Left ventricle myocardium inferior (tissue), 1 donor: ENCODE results near the gene KCNC1. TPM values are rescaled to one million over a fixed set of nuclear protein-coding genes. Genes with fewer than 3 reads are reported as not detected.

Experiments
- DNase-seq: peaks from one replicate; pipeline ENCODE4 v3.0.0-alpha.2; 2020
- H3K27ac ChIP-seq: fragments of 200-600 bp; replicated peaks from 2 replicates; pipeline ENCODE4 v1.8.0; 2021
- H3K27me3 ChIP-seq: fragments of 200-600 bp; 2 replicates; pipeline ENCODE4 v1.8.0; 2021; ENCODE audit warnings: low read depth
- H3K36me3 ChIP-seq: fragments of 200-600 bp; 2 replicates; pipeline ENCODE4 v1.8.0; 2021
- H3K4me1 ChIP-seq: fragments of 200-600 bp; 2 replicates; pipeline ENCODE4 v1.8.0; 2021
- H3K4me3 ChIP-seq: fragments of 200-600 bp; 2 replicates; pipeline ENCODE4 v1.8.0; 2021; ENCODE audit warnings: mild to moderate bottlenecking, moderate library complexity
- H3K9me3 ChIP-seq: fragments of 200-600 bp; replicated peaks from 2 replicates; pipeline ENCODE4 v1.8.0; 2021
- intact Hi-C: fragments of 100-400 bp; cut with micrococcal nuclease; formaldehyde crosslinking; loops from one replicate; pipeline ENCODE4 v1.11.0; 2022
- total RNA-seq: library from RNA; stranded (reverse); fragmentation: NEBNext Ultra II Directional; extraction: Animal tissue kit (Norgen Biotek cat#: 25700); gene quantifications from one replicate; pipeline ENCODE4 v1.2.1, GENCODE V29; 2021
- TF ChIP-seq, protein P1 (sequence below): fragments of 200-600 bp; IDR thresholded peaks from 2 replicates; pipeline ENCODE4 v1.8.0; 2021; ENCODE audit warnings: antibody characterized with exemption, mild to moderate bottlenecking, borderline replicate concordance
- donor health status: DM: no; HTN: yes; CAD: no; lungs with severe emphysema.

KCNC1 gene
- total RNA-seq, 1 donor from 2014 or later = not detected

GRCh38 chr11:17781221-17781620, 46.6 kb downstream of the KCNC1 start:
- TF ChIP-seq, protein P1, sequence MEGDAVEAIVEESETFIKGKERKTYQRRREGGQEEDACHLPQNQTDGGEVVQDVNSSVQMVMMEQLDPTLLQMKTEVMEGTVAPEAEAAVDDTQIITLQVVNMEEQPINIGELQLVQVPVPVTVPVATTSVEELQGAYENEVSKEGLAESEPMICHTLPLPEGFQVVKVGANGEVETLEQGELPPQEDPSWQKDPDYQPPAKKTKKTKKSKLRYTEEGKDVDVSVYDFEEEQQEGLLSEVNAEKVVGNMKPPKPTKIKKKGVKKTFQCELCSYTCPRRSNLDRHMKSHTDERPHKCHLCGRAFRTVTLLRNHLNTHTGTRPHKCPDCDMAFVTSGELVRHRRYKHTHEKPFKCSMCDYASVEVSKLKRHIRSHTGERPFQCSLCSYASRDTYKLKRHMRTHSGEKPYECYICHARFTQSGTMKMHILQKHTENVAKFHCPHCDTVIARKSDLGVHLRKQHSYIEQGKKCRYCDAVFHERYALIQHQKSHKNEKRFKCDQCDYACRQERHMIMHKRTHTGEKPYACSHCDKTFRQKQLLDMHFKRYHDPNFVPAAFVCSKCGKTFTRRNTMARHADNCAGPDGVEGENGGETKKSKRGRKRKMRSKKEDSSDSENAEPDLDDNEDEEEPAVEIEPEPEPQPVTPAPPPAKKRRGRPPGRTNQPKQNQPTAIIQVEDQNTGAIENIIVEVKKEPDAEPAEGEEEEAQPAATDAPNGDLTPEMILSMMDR = no peak
- Histone ChIP-seq H3K4me1 (no peaks in the 10 kb centered on the region), H3K4me3 (no peak overlapping the region), H3K27ac (no peak overlapping the region), H3K36me3 (no peaks in the 10 kb centered on the region), H3K27me3 (no peaks in the 10 kb centered on the region), H3K9me3 (no peaks in the 10 kb centered on the region)
- intact Hi-C loops = no loop called here
- no peak for DNase-seq

DNA sequence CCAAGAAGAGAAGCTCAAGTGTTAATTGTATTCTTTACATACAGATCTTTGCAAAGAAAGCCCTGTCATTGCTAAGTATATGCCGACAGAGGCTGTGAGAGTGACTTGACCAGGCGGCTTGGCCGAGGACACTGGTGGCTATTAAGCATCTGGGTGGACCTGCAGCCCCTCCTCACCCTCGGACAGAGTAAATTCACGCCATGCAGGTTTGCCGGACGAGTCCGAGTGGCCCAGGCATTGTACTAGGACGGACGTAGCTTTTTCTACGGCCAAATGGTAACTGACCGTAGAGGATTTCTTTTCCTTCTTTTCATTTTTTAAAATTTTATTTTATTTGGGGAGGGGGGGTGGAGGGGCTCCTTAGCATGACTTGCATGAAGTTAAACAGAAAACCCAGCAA, 47.0 kb downstream of the KCNC1 start:
- TF ChIP-seq, protein P1 = no peak
- intact Hi-C loops = no loop called here
- Histone ChIP-seq H3K9me3 (no peaks in the 10 kb centered on the region), H3K27ac (no peak overlapping the region), H3K4me1 (no peaks in the 10 kb centered on the region), H3K27me3 (no peaks in the 10 kb centered on the region), H3K4me3 (no peak overlapping the region), H3K36me3 (no peaks in the 10 kb centered on the region)
- DNase-seq = no peak

DNA sequence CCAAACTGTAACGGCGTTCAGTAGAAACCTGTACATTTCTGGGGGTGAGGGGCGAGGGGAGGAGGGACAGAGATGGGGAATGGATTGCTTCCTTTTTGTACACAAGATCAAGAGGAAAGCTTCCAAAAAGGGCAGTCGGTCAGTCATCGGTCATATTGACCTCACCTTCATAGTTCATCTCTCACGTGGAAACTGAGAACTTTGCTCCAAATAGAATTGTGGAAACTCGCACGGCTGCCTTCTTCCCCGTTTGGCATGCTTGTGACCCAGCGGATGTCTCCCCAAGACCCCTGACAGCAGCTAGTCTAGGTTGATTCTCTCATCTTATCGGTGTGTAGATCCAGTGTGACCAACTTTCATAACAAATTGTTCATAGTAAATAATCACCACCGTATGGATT, 47.6 kb downstream of the KCNC1 start:
- H3K36me3 ChIP-seq = no peaks in the 10 kb centered on the region
- H3K9me3 ChIP-seq = no peaks in the 10 kb centered on the region
- intact Hi-C loops = no loop called here
- no peak overlapping the region for H3K4me3 ChIP-seq
- DNase-seq = no peak
- H3K4me1 ChIP-seq = no peaks in the 10 kb centered on the region
- no peak overlapping the region for H3K27ac ChIP-seq
- H3K27me3 ChIP-seq = no peaks in the 10 kb centered on the region
- TF ChIP-seq, protein P1 = no peak

DNA sequence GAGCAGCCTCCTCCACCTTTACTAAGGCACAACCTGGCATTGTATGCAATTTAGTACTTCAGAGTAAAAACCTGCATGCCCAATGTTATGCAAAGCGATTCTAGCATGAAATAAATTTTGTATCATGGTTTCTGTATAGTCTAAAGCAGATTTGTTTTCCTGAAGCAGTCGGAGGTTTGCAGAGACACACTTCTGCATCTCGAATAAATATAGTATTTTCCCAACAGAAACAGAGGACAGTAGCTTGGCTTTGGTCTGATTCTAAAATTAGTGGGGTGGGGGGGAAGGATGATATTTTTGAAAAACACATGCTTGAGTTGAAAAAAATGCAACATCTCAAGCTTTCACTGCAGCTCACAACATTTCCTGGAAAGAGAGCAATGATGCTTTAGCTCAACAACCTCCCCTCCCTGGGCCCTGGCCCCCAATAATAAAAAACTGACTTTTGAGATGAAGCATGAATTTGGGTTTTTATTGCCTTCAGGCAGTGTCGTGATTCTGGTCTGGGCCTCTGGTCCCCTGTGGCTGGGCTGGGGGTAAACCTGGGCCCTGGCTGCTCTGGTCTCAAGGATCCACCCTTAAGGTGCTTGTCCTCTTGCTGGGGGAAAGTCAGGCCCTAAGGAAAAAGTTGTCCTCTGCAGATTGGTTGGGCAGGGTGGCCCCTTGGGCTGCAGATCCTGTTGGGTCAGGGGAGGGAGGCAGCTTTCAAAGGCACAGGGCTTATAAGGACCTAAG, 48.2 kb downstream of the KCNC1 start:
- Histone ChIP-seq H3K27ac (no peak overlapping the region), H3K4me3 (no peak overlapping the region), H3K27me3 (no peaks in the 10 kb centered on the region), H3K4me1 (no peaks in the 10 kb centered on the region), H3K9me3 (no peaks in the 10 kb centered on the region), H3K36me3 (no peaks in the 10 kb centered on the region)
- TF ChIP-seq, protein P1 = no peak
- intact Hi-C loops = no loop called here
- DNase-seq = no peak

DNA sequence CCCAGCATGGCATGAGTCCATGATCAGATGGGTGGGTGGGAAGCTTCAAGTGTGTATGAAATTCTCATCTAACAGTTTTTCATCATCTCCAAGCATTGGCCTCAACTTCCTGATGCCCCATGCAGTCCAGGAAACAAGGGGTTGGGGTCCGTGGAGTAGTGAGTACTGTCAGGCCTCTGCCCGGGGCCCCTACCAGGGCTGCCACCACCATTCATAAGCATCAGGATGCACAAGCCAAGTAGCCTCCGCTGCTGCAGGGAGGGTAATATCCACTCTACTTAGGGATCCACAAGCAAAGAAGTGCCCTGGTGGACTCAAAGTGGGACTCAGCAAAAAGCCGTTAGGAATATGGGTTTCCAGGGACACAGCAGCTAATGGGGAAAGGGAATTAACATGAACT, 49.3 kb downstream of the KCNC1 start:
- H3K9me3 ChIP-seq = no peaks in the 10 kb centered on the region
- H3K27me3 ChIP-seq = no peaks in the 10 kb centered on the region
- no peak overlapping the region for H3K4me3 ChIP-seq
- H3K4me1 ChIP-seq = no peaks in the 10 kb centered on the region
- H3K27ac ChIP-seq = no peak overlapping the region
- H3K36me3 ChIP-seq = no peaks in the 10 kb centered on the region
- TF ChIP-seq, protein P1 = no peak
- DNase-seq = no peak
- intact Hi-C loops = no loop called here
